Loucy (cell line): ENCODE results near the gene SLC35G6.
"Not testable (repeated sequence)": the region's sequence is repeated elsewhere in the genome, so short reads cannot be mapped to it uniquely, and the experiment has no call there.

Experiments used
- H2AFZ ChIP-seq: fragments of 200-600 bp; sonication (generic); 2 replicates; pipeline ENCODE4 v1.6.0; 2016; ENCODE audit warnings: antibody characterized with exemption, mild to moderate bottlenecking, low read length, moderate library complexity
- H3F3A ChIP-seq: fragments of 200-600 bp; 2 replicates; pipeline ENCODE4 v1.6.0; 2016; ENCODE audit warnings: antibody characterized with exemption, low read depth, mild to moderate bottlenecking
- H3K27me3 ChIP-seq: fragments of 200-600 bp; sonication (generic); 2 replicates; pipeline ENCODE4 v1.6.1; 2014; ENCODE audit warnings: low read length, mild to moderate bottlenecking; ENCODE audit not compliant: insufficient read depth, poor library complexity, severe bottlenecking
- H3K36me3 ChIP-seq: fragments of 200-600 bp; sonication (generic); 2 replicates; pipeline ENCODE4 v1.6.1; 2016; ENCODE audit warnings: low read length; ENCODE audit not compliant: insufficient read depth
- H3K4me1 ChIP-seq: fragments of 200-600 bp; sonication (generic); 2 replicates; pipeline ENCODE4 v1.5.1; 2014; ENCODE audit warnings: low read length, mild to moderate bottlenecking; ENCODE audit not compliant: insufficient read depth, poor library complexity, severe bottlenecking
- H3K4me2 ChIP-seq: fragments of 200-600 bp; sonication (generic); 2 replicates; pipeline ENCODE4 v1.6.0; 2014; ENCODE audit warnings: antibody characterized with exemption, low read length, low read depth, mild to moderate bottlenecking; ENCODE audit not compliant: poor library complexity, severe bottlenecking
- H3K4me3 ChIP-seq: fragments of 200-600 bp; sonication (generic); 2 replicates; pipeline ENCODE4 v1.5.1; 2014; ENCODE audit warnings: low read length, mild to moderate bottlenecking, mixed read lengths; ENCODE audit not compliant: poor library complexity, severe bottlenecking
- H3K79me2 ChIP-seq: fragments of 200-600 bp; sonication (generic); 2 replicates; pipeline ENCODE4 v1.6.1; 2014; ENCODE audit warnings: low read length; ENCODE audit not compliant: insufficient read depth
- H3K9ac ChIP-seq: fragments of 200-600 bp; sonication (generic); 2 replicates; pipeline ENCODE4 v1.6.0; 2014; ENCODE audit warnings: mild to moderate bottlenecking, low read depth, low read length, moderate library complexity; ENCODE audit not compliant: poor library complexity, severe bottlenecking
- H3K9me2 ChIP-seq: fragments of 200-600 bp; sonication (generic); replicated peaks from 2 replicates; pipeline ENCODE4 v1.6.1; 2016; ENCODE audit warnings: low read depth, low read length, mixed read lengths
- H3K9me3 ChIP-seq: fragments of 200-600 bp; sonication (generic); 2 replicates; pipeline ENCODE4 v1.6.1; 2014; ENCODE audit warnings: mild to moderate bottlenecking, antibody characterized with exemption, low read length, low read depth; ENCODE audit not compliant: insufficient read depth
- H4K20me1 ChIP-seq: fragments of 200-600 bp; sonication (generic); 2 replicates; pipeline ENCODE4 v1.6.0; 2014; ENCODE audit warnings: antibody characterized with exemption, low read length, mild to moderate bottlenecking; ENCODE audit not compliant: insufficient read depth, poor library complexity, severe bottlenecking
- EZH2phosphoT487 ChIP-seq: fragments of 200-600 bp; IDR thresholded peaks from 2 replicates; pipeline ENCODE4 v1.6.1; 2018; ENCODE audit warnings: antibody characterized with exemption, mild to moderate bottlenecking, moderate library complexity, borderline replicate concordance
- TF ChIP-seq, protein P1 (sequence below): fragments of 200-600 bp; sonication (generic); conservative IDR thresholded peaks from 2 replicates; pipeline ENCODE4 v1.5.1; 2014; ENCODE audit warnings: mild to moderate bottlenecking, antibody characterized with exemption, low read length

Gene SLC35G6

GRCh38 chr17:7467498-7467897 lies 13.7 kb upstream of the SLC35G6 start:
- Histone ChIP-seq H3K4me2 (no peak overlapping the region), H3F3A (no peaks in the 10 kb centered on the region), H3K4me3 (no peak overlapping the region), H2AFZ (no peak overlapping the region), H3K27me3 (no peaks in the 10 kb centered on the region), H3K4me1 (peaks cover 16% of the 10 kb centered on the region), H3K9me3 (no peaks in the 10 kb centered on the region), H3K79me2 (peaks cover 18% of the 10 kb centered on the region; the same call in 1 of the 2 replicates), H3K36me3 (peaks cover 13% of the 10 kb centered on the region; the same call in 1 of the 2 replicates), H3K9me2 (no peaks in the 10 kb centered on the region), H3K9ac (no peak overlapping the region), H4K20me1 (peaks cover 3% of the 10 kb centered on the region)
- no peak for TF ChIP-seq EZH2phosphoT487
- TF ChIP-seq, protein P1, sequence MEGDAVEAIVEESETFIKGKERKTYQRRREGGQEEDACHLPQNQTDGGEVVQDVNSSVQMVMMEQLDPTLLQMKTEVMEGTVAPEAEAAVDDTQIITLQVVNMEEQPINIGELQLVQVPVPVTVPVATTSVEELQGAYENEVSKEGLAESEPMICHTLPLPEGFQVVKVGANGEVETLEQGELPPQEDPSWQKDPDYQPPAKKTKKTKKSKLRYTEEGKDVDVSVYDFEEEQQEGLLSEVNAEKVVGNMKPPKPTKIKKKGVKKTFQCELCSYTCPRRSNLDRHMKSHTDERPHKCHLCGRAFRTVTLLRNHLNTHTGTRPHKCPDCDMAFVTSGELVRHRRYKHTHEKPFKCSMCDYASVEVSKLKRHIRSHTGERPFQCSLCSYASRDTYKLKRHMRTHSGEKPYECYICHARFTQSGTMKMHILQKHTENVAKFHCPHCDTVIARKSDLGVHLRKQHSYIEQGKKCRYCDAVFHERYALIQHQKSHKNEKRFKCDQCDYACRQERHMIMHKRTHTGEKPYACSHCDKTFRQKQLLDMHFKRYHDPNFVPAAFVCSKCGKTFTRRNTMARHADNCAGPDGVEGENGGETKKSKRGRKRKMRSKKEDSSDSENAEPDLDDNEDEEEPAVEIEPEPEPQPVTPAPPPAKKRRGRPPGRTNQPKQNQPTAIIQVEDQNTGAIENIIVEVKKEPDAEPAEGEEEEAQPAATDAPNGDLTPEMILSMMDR = no peak

DNA sequence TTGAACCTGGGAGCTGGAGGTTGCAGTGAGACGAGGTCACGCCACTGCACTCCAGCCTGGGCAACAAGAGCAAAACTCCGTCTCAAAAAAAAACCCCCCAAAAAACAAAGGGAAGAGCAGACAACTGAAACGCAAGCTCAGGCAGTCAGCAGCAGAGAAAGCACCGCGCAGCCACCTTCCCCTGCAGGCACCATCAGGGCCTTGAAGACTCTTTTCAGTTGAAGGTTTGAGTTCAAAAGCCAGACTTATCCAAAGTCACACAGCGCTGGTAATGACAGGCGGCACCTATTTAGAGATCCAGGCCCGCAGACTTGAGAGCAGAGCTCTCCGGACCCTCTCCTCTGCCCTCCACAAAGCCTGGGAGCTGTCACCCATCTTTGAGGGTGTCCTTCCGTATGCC lies 13.0 kb upstream of the SLC35G6 start:
- Histone ChIP-seq H3K4me3 (no peak overlapping the region), H3K4me1 (peaks cover 16% of the 10 kb centered on the region), H3K9ac (no peak overlapping the region), H3K9me3 (no peaks in the 10 kb centered on the region), H2AFZ (no peak overlapping the region), H3K4me2 (no peak overlapping the region), H3K36me3 (peaks cover 6% of the 10 kb centered on the region; the same call in 1 of the 2 replicates), H4K20me1 (peaks cover 3% of the 10 kb centered on the region), H3K79me2 (peaks cover 22% of the 10 kb centered on the region; the same call in 1 of the 2 replicates), H3F3A (no peaks in the 10 kb centered on the region), H3K9me2 (no peaks in the 10 kb centered on the region), H3K27me3 (no peaks in the 10 kb centered on the region)
- TF ChIP-seq EZH2phosphoT487 = no peak
- TF ChIP-seq, protein P1 = no peak

DNA sequence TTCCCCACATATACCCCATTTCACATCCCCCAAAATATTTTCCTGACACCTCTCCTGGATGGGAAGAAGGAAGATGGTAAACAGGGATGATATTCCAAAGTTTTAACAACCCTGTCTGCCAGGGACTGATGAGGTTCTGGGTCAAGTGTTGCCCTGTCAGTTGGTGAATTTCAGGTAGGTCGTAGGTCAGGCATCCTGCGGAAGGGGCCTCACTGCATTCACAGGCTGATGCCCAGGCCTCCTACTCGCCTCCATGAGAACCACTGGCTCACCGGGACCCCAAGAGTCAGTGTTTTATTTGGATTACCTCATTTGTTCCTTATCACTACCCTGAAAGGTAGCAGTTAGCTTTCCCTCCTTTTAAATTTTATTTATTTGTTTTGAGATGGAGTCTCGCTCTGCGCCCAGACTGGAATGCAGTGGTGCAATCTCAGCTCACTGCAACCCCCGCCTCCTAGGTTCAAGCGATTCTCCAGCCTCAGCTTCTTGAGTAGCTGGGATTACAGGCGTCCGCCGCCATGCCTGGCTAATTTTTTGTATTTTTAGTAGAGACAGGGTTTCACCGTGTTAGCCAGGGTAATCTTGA lies 12.3 kb upstream of the SLC35G6 start:
- peaks cover 16% of the 10 kb centered on the region for H3K4me1 ChIP-seq
- H4K20me1 ChIP-seq = peaks cover 3% of the 10 kb centered on the region
- H3K9ac ChIP-seq = no peak overlapping the region
- no peak for TF ChIP-seq EZH2phosphoT487
- TF ChIP-seq, protein P1 = no peak
- H3K9me2 ChIP-seq = no peaks in the 10 kb centered on the region
- peaks cover 28% of the 10 kb centered on the region for H3K79me2 ChIP-seq
- peaks cover under 1% of the 10 kb centered on the region; the same call in 1 of the 2 replicates for H3K36me3 ChIP-seq
- H3K4me3 ChIP-seq = no peak overlapping the region
- no peaks in the 10 kb centered on the region for H3F3A ChIP-seq
- H2AFZ ChIP-seq = no peak overlapping the region
- H3K4me2 ChIP-seq = no peak overlapping the region
- H3K27me3 ChIP-seq = no peaks in the 10 kb centered on the region
- no peaks in the 10 kb centered on the region for H3K9me3 ChIP-seq

DNA sequence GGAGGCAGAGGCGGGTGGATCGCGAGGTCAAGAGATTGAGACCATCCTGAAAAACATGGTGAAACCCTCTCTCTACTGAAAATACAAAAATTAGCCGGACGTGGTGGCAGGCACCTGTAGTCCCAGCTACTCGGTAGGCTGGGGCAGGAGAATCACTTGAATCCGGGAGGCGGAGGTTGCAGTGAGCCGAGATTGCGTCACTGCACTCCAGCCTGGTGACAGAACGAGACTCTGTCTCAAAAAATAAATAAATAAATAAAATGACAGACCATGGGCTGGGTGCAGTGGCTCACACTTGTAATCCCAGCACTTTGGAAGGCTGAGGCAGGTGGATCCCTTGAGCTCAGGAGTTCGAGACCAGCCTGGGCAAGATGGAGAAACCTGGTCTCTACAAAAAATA lies 11.4 kb upstream of the SLC35G6 start:
- H3K9me2 ChIP-seq, H3K4me3 ChIP-seq: not testable (repeated sequence)

GRCh38 chr17:7470457-7470973 lies 10.7 kb upstream of the SLC35G6 start:
- H4K20me1 ChIP-seq, H3K36me3 ChIP-seq, H3K27me3 ChIP-seq, H2AFZ ChIP-seq, H3K4me3 ChIP-seq, H3K9me2 ChIP-seq, H3K9ac ChIP-seq, H3K9me3 ChIP-seq, H3F3A ChIP-seq, H3K4me2 ChIP-seq: not testable (repeated sequence)
- H3K4me1 ChIP-seq = peaks cover 16% of the 10 kb centered on the region
- H3K79me2 ChIP-seq = peaks cover 43% of the 10 kb centered on the region

More for the DNA sequence above, 11.4 kb upstream of the SLC35G6 start:
- not testable (repeated sequence) for H3K9ac ChIP-seq, H2AFZ ChIP-seq, H3F3A ChIP-seq, H4K20me1 ChIP-seq, H3K4me2 ChIP-seq, H3K9me3 ChIP-seq, H3K36me3 ChIP-seq, H3K27me3 ChIP-seq
- Histone ChIP-seq H3K79me2 (peaks cover 37% of the 10 kb centered on the region), H3K4me1 (peaks cover 16% of the 10 kb centered on the region)
